ENCODE measurements around the gene PSMB10. TPM values are rescaled to one million over a fixed set of nuclear protein-coding genes. Genes with fewer than 3 reads are reported as not detected.

The PSMB10 gene
- total and polyA plus RNA-seq, 8 donors: 20.7 to 76.8 (median 31.6) TPM

GRCh38 chr16:67933805-67934204 lies 2.8 kb downstream of the PSMB10 start:
- Histone ChIP-seq H3K27ac (no peak overlapping the region), H3K36me3 (peaks cover 0 to 64% of the 10 kb centered on the region in 2 donors), H3K4me3 (no peak overlapping the region), H3K4me1 (peaks cover 7 to 25% of the 10 kb centered on the region in 2 donors), H3K27me3 (no peaks in the 10 kb centered on the region), H3K9me3 (no peaks in the 10 kb centered on the region)
- ATAC-seq: no peak
- intact Hi-C loops (cut with DNase I): no loop called here
- no peak for DNase-seq
- TF ChIP-seq CTCF (IDR thresholded peaks at IDR 0.05): no peak

GRCh38 chr16:67932462-67932840 lies 4.2 kb downstream of the PSMB10 start:
- no peak overlapping the region for H3K4me3 ChIP-seq
- no peaks in the 10 kb centered on the region for H3K27me3 ChIP-seq
- peaks cover 6 to 23% of the 10 kb centered on the region in 2 donors for H3K4me1 ChIP-seq
- ATAC-seq (no peak), DNase-seq (no peak)
- no peak for TF ChIP-seq CTCF (IDR thresholded peaks at IDR 0.05)
- H3K9me3 ChIP-seq: no peaks in the 10 kb centered on the region
- intact Hi-C loops (cut with DNase I): no loop called here
- peaks cover 0 to 74% of the 10 kb centered on the region in 2 donors for H3K36me3 ChIP-seq
- no peak overlapping the region for H3K27ac ChIP-seq

DNA sequence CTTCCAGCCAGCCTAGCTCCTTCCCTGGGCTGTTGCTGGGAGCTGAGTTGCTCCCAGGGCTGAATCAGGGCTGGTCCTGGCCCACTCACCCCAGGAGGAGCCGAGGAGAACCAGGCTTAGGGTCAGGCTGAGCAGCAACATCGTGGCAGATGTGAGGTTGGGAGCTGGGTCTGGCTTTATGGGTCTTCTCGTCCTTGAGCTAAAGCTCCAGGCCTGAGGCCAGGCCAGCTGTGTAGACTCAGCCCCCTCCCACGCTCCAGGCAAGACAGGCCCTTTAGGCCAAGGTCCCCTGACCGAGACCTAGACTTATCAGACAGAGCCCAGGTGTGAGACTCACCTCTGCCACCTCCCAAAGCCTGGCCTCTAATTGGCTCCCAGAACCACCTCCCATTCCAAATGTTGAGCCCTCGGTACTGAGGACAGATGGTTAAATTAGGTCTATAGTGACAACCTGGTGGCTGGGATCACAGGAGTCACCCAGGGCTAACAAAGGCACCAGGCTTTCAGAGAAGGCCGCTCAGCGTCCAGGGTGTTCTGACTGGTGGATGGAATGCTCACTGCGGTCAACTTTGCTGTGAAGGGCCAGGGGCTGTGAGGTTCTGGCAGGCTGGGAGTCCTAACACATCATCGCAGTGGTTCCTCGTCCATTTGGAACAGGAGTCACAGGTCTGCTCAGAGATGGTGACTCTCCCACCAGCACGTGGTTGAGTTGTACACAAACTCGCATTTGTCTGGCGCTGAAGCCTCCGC lies 4.8 kb downstream of the PSMB10 start, which contains the start of gene CTRL:
Gene CTRL, minus strand, starts transcription at position 151 of the 750 bp plus-strand sequence. Its CDS starts 10 bp downstream, at position 141.
- Histone ChIP-seq H3K4me3 (no peak within 1 kb of the TSS), H3K27ac (no peak within 1 kb of the TSS), H3K36me3 (peaks cover 0 to 77% of the 10 kb centered on the region in 2 donors), H3K9me3 (no peaks in the 10 kb centered on the region), H3K27me3 (no peaks in the 10 kb centered on the region), H3K4me1 (peaks cover under 1 to 18% of the 10 kb centered on the region in 2 donors)
- DNase-seq (no peak), ATAC-seq (no peak)
- TF ChIP-seq CTCF (IDR thresholded peaks at IDR 0.05): no peak
- intact Hi-C loops (cut with DNase I): no loop called here

- TF ChIP-seq CTCF (IDR thresholded peaks at IDR 0.05): no peak
- Histone ChIP-seq H3K27ac (no peak overlapping the region), H3K27me3 (no peaks in the 10 kb centered on the region), H3K4me1 (peaks cover 0 to 26% of the 10 kb centered on the region in 2 donors), H3K36me3 (peaks cover 0 to 77% of the 10 kb centered on the region in 2 donors), H3K9me3 (no peaks in the 10 kb centered on the region), H3K4me3 (no peak overlapping the region)
- intact Hi-C loops (cut with DNase I): no loop called here
- DNase-seq (no peak), ATAC-seq (no peak)
Measured at GRCh38 chr16:67930678-67931211, 5.9 kb downstream of the PSMB10 start.

GRCh38 chr16:67930191-67930590 lies 6.5 kb downstream of the PSMB10 start:
- intact Hi-C loops (cut with DNase I): no loop called here
- no peaks in the 10 kb centered on the region for H3K27me3 ChIP-seq
- H3K27ac ChIP-seq: no peak overlapping the region
- peaks cover 0 to 75% of the 10 kb centered on the region in 2 donors for H3K36me3 ChIP-seq
- H3K4me1 ChIP-seq: peaks cover 0 to 26% of the 10 kb centered on the region in 2 donors
- DNase-seq (no peak), ATAC-seq (no peak)
- no peaks in the 10 kb centered on the region for H3K9me3 ChIP-seq
- no peak for TF ChIP-seq CTCF (IDR thresholded peaks at IDR 0.05)
- H3K4me3 ChIP-seq: no peak overlapping the region

Data from left lung (tissue), 10 donors.